ENCODE measurements around the gene MARK4.
"Not testable (repeated sequence)": the region's sequence is repeated elsewhere in the genome, so short reads cannot be mapped to it uniquely, and the experiment has no call there.

The MARK4 gene

GRCh38 chr19:45244133-45244794 is 6.8 kb upstream of the MARK4 start:
- DNase-seq, result no peak

DNA sequence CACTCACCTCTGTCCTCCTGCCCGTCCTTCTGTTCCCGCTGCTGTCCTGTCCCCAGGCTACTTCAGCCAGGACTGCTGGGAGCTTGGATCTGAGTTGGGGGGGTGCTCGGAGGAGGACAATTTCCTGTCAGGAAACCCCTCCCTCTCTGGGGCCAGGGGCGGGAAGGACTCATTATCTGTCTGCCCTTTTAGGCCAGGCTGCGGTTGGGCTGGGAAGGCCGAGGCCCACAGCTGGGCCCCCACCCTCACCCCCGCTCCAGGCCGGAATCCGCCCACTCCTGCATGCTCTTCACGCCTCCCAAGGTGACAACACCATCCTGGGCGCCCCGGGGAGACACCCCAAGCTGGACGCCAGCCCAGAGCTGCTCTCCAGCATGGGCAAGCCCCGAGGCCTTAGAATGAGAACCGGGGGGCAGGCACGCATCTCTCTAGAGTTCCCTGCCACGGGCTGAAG is 5.7 kb upstream of the MARK4 start, which contains the start of gene EXOC3L2:
EXOC3L2 (minus strand) TSS at position 74 of the 454 bp plus-strand sequence. CDS start 6,362 bp downstream, outside the sequence.
- DNase-seq, result no peak

DNA sequence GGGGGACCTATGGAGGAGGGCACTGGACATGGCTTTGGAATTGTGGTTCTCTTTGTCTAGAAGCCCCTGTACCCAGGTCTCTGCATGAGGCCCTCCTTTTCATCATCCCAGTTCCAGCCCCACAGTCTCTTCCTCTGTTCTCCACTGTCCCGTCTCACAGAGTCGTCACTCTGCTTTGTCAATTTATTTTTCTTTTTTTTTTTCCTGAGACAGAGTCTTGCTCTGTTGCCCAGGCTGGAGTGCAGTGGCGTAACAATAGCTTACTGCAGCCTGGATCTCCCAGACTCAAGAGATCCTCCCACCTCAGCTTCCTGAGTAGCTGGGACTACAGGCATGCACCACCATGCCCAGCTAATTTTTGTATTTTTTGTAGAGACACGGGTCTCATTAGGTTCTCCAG is 5.2 kb upstream of the MARK4 start:
- DNase-seq, result no peak

DNA sequence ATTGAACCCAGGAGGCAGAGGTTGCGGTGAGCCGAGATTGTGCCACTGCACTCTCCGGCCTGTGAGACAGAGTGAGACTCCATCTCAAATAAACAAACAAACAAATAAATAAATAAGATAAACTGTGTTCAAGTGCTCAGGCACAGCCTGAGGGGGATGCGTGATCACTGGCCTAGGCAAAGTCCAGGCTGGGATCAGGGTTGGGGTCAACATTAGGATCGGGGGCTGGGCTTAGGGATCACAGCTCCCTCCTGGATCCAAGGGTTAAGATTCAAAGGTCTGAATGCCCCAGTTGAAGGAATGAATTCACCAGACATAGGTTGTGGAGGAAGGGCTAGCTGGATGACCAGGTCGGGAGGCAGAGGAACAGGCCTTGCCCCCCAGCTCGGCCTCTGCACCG is 3.9 kb upstream of the MARK4 start:
- no peak for DNase-seq

DNA sequence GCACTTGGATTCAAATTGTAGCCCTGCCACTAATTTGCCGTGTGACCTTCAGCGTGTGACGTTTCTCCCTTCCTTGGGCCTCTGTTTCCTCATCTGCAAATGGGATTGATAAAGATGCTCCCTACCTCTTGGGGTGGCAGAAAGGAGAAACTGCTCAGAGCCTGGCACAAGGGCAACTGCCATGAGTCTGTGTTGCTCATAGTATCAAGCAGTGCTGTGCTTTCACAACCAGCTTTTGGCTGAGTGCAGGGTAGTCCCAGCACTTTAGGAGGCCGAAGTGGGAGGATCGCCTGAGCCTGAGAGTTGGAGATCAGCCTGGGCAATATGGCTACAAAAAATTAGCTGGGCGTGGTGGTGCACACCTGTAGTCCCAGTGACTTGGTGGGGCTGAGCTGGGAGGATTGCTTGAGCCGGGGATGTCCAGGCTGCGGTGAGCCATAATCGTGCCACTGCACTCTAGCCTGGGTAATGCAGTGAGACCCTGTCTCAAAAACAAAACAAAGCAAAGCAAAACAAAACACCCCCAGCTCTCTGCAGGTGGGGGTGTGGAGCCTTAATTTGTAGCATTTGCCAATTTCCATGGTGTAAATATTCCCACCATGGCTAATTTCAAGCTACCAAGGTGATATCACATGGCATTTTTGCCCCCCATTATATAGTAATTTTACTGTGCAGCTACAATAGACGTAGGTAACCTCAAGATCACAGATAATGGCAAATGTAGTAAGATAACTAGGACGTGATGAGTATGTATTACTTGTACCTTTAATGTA is 1.6 kb upstream of the MARK4 start:
- no peak for DNase-seq

GRCh38 chr19:45250216-45250831 is 747 bp upstream of the MARK4 start:
- DNase-seq, result no peak

DNA sequence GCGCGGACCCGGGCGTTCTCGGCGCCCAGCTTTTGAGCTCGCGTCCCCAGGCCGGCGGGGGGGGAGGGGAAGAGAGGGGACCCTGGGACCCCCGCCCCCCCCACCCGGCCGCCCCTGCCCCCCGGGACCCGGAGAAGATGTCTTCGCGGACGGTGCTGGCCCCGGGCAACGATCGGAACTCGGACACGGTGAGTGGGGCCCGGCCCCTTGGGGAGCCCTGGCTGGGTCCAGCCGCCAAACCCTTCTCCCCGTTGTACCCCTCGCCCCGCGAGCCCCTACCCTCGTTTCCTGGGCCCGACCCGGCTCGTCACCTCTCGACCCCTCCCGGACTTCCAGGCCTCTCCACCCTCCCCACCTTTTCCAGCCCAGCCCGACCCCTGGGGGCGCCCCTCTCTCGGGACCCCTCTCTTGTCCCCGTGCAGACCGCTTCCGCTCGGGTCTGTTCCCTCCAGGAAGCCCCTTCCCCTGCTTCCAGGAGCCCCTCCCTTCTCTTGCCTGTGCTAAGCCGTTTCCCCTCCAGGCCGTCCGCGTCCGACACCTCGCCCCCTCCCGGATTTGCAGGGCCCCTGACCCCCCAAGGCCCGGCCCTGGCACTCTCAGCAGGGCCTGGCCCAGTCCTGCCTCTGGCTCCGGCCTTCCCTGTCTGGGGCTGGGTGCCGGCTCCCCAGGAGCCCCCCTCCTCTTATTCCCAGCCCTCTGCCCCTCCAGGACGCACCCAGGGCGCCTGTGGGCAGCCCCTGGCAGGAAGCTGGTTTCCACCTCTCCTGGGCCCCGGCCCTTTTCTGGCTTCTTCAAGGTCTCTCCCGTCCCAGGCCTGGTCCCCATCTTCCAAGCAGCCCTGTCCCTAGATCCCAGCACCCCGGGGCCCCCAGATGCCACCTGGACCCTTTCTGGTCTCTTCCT is 632 bp downstream of the MARK4 start:
- DNase-seq, result no peak

DNA sequence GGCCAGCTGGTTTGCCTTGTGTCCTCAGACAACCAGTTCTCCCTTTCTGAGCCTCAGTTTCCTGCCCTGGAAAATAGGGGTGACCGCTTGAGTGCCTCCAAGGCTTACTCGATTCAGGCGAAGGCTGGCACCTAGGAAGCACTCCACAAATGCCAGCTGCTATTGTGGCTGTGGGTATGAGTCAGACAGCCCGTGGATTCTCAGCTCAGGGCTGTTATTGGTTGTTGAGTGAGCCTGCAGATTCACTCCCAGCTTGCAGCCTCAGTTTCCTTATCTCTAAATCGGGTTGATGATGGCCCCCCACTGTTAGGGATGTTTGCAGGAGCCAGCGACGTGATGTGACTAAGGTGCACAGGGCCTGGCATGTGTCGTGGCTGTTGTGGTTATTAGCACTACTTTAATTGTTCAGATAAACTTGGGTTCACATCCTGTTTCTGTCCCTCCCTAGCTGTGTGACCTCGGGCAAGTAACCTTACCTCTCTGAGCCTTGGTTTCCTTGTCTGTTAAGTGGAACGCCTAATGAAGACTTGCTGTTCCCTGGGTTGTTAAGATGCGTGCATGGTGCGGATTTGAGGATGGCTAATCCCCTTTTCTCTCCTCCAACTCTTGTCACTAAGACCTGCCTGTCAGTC is 2.4 kb downstream of the MARK4 start:
- peak; percentile 28 for DNase-seq

DNA sequence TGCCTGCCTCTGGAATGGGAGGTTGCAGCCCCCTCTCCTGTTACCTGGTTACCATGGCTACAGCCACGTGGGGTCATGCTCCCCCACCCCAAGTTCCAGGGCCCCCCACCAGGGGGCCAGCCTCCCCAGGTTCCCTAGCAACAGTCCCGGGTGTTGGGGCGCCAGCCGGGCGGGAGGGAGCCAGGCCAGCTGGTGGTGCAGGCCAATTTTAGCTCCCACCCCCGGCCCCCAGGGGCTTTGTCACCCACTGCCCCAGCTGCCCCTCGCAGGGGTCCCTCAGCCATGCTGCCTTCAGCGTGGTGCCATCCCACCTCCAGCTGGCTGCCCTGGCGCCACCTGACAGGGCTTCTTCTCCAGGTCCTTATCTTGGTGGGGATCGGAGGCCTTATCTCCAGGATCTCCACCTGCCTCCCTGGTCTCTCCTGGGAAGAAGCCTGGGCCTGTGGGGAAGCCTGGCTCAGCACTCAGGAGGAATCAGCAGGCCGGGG is 3.0 kb downstream of the MARK4 start:
- peak; percentile 18 for DNase-seq

DNA sequence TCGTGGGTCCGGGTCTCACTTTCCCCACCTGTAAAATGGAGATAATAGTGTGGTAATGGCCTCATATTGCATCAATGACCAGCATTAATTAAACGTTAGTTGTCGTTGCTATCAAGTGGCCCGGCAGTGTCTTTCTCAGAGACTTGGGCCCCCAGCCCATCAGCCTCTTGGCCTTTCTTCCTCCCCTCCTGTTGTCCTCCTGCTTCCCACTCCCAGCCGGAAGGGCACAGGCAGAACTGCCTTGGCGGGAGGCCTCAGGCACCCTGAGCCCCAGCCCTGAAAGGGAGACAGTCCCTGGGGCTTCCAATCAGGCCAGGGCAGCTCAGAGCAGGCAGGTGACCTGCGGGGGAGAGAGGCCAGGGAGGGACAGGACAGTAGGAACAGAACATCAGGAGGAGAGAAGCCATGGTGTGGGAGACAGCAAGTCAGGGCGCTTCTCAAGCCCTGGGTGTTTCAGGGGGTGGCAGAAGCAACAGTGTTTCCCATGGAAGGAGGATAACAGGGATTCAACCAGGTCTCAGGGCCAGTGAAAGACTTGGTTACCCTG is 4.6 kb downstream of the MARK4 start:
- DNase-seq, result no peak

- no peak for DNase-seq
These were observed 5.8 kb downstream of the MARK4 start for GRCh38 chr19:45256836-45257235.

DNA sequence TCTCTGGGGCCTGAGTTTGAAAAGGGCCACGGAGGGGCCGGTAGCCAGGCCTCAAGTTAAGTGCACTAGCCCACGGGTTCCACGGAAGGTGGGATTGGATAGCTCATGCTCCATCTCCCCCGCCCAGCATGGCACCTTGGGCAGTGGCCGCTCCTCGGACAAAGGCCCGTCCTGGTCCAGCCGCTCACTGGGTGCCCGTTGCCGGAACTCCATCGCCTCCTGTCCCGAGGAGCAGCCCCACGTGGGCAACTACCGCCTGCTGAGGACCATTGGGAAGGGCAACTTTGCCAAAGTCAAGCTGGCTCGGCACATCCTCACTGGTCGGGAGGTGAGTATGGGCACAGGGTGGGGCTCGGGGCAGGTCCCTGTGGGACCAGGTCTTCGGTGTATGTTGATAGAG is 7.8 kb downstream of the MARK4 start:
- no peak for DNase-seq

DNA sequence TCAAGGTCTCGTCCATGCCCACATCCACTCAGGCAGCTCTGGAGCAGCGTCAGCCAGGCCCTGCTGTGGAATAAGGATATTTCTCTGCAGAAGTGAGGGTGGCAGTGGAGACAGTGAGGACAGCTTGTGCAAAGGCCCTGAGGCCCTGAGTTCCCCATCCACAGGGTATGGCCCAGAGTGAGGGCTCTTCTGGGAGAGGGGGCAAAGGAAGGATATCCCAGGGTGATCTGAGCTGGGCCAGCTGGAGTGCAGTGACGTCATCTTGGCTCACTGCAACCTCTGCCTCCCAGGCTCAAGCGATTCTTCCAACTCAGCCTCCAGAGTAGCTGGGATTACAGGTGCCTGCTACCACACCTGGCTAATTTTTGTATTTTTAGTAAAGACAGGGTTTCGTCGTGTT is 11.5 kb downstream of the MARK4 start:
- DNase-seq, result no peak

DNA sequence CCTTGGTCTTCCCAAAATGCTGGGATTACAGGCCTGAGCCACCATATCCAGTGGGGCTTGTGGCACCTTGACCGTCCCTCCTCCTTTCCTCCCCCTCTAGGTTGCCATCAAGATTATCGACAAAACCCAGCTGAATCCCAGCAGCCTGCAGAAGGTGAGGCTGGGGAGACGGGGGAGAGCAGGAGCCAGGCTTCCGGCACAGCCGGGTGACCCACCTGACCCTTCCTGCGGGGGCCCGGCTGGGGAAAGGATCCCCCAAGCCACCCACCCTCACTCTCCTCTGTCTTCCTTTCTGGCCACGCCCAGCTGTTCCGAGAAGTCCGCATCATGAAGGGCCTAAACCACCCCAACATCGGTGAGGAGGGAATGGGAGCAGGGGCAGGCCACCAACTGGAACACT is 11.9 kb downstream of the MARK4 start:
- DNase-seq, result no peak

- no peak for DNase-seq
These were observed 13.8 kb downstream of the MARK4 start for GRCh38 chr19:45264781-45265317.

DNA sequence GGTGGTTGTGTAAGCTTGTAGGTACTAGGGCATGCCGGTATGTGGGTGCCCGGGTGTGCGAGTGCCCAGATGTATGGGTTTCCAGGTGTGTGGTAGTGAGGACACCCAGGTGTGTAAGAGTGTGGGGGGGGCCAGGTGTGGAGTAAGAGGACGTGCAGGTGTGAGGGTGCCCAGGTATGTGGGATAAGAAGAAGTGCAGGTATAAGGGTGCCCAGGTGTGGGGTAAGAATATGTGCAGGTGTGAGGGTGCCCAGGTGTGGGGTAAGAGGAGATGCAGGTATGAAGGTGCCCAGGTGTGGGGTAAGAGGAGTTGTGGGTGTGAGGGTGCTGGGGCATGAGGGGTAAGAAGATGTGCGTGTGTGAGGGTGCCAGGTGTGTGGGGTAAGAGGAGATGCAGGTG is 14.3 kb downstream of the MARK4 start:
- no peak for DNase-seq

DNA sequence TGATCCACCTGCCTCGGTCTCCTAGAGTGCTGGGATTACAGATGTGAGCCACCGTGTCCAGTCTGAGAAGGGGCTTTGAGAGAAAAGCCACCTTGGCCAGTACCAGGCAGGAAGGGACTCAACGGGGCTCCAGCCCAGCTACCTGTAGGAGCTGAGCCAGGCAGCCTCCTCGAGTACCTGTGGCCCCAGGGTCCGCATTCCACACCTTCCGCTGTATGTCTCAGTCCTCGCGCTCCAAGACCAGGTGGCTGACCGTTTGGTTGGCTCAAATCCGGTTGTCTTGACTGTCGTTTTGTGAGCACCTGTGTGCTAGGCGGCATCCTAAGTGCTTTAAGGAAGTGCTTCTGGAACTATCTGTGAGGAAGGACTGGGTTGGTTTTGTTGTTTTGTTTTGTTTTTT is 16.2 kb downstream of the MARK4 start:
- no peak for DNase-seq

DNA sequence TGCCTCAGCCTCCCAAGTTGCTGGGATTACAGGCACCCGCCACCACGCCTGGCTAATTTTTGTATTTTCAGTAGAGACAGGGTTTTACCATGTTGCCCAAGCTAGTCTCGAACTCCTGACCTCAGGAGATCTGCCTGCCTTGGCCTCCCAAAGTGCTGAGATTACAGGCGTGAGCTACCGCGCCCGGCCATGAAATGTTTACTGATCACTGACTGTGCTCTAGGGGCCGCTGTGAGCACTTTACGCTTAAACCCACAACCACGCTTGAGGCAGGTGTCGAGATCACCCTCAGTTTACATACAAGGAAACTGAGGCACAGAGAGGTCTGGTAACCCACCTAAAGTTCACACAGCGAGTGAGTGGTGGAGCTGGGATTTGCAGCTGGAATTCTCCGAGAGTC is 18.9 kb downstream of the MARK4 start:
- not testable (repeated sequence) for DNase-seq

GRCh38 chr19:45271098-45271734 is 20.1 kb downstream of the MARK4 start:
- DNase-seq, result no peak

- no peak for DNase-seq
These were observed 20.7 kb downstream of the MARK4 start for GRCh38 chr19:45271735-45272108.

DNA sequence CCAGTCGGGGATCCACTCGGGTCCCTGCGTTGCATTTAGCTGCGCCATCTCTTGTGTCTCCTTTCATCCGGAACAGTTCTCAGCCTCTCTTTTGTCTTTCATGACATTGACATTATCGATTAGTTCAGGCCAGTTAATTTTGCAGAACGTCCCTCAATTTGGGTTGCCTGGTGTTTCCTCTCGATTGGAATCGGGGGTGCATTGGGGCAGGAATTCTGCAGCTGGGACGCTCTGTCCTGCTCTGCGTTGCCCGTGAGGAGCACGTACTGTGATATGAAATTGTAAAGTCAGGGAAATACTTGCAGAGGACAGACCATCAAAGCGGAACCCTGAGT is 22.4 kb downstream of the MARK4 start:
- no peak for DNase-seq

All from activated naive CD4-positive, alpha-beta T cell treated with Interleukin-2 at 50 U/mL for 16 hours (primary cell).